Activated CD8-positive, alpha-beta T cell treated with anti-CD3 and anti-CD28 coated beads, Interleukin-2, amount 10 ng/mL, durations not matched to agents 7 days and 5 days (primary cell): ENCODE results near the gene NOS3. TPM values are rescaled to one million over a fixed set of nuclear protein-coding genes. Genes with fewer than 3 reads are reported as not detected.

Experiments
- ATAC-seq: fragments of 150-1000 bp; cut with Tn5 transposase; one replicate; pipeline ENCODE4 v1.10.0; 2021; ENCODE audit warnings: moderate library complexity
- CTCF ChIA-PET: fragments of 350-600 bp; sonication (Branson Sonifier 250); formaldehyde crosslinking; loops from one replicate; lab custom pipeline; 2021; ENCODE audit warnings: antibody characterized with exemption; lab: Charles Lee
- POLR2A ChIA-PET: fragments of 350-600 bp; sonication (Branson Sonifier 250); formaldehyde crosslinking; loops from one replicate; lab custom pipeline; 2021; ENCODE audit warnings: antibody characterized with exemption; lab: Charles Lee
- DNase-seq: peaks from one replicate; pipeline ENCODE4 v3.0.0-alpha.2; 2020
- H3K27ac Mint-ChIP-seq: one replicate; pipeline ENCODE4 v1.8.0; 2021; ENCODE audit warnings: mild to moderate bottlenecking, mixed read lengths
- H3K27me3 Mint-ChIP-seq: one replicate; pipeline ENCODE4 v1.8.0; 2021; ENCODE audit warnings: low read depth, mixed read lengths
- H3K36me3 Mint-ChIP-seq: one replicate; pipeline ENCODE4 v1.8.0; 2021; ENCODE audit warnings: low read depth, mixed read lengths
- H3K4me1 Mint-ChIP-seq: one replicate; pipeline ENCODE4 v1.8.0; 2021; ENCODE audit warnings: low read depth, mixed read lengths
- H3K4me3 Mint-ChIP-seq: one replicate; pipeline ENCODE4 v1.8.0; 2021; ENCODE audit warnings: mild to moderate bottlenecking, mixed read lengths
- H3K9me3 Mint-ChIP-seq: one replicate; pipeline ENCODE4 v1.8.0; 2022; ENCODE audit warnings: mixed read lengths; ENCODE audit not compliant: insufficient read depth
- total RNA-seq, 2 experiments: library from RNA; stranded (reverse); gene quantifications; one replicate each; pipeline ENCODE4 v1.2.3, GENCODE V29; 2021

Gene NOS3
- total RNA-seq, 2 experiments from 2014 or later: 12.2 to 13.8 TPM

DNA sequence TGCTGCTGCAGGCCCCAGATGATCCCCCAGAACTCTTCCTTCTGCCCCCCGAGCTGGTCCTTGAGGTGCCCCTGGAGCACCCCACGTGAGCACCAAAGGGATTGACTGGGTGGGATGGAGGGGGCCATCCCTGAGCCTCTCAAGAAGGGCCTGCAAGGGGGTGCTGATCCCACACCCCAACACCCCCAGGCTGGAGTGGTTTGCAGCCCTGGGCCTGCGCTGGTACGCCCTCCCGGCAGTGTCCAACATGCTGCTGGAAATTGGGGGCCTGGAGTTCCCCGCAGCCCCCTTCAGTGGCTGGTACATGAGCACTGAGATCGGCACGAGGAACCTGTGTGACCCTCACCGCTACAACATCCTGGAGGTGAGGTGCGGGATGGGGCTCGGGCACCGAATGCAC is 8.2 kb downstream of the NOS3 start:
- Mint-ChIP-seq H3K9me3 (no peaks in the 10 kb centered on the region), H3K4me3 (no peak overlapping the region), H3K27me3 (peaks cover 4% of the 10 kb centered on the region), H3K36me3 (no peaks in the 10 kb centered on the region), H3K4me1 (peaks cover 34% of the 10 kb centered on the region), H3K27ac (no peak overlapping the region)
- CTCF ChIA-PET: no interaction called here
- no peak for ATAC-seq
- DNase-seq: no peak
- POLR2A ChIA-PET: no interaction called here

DNA sequence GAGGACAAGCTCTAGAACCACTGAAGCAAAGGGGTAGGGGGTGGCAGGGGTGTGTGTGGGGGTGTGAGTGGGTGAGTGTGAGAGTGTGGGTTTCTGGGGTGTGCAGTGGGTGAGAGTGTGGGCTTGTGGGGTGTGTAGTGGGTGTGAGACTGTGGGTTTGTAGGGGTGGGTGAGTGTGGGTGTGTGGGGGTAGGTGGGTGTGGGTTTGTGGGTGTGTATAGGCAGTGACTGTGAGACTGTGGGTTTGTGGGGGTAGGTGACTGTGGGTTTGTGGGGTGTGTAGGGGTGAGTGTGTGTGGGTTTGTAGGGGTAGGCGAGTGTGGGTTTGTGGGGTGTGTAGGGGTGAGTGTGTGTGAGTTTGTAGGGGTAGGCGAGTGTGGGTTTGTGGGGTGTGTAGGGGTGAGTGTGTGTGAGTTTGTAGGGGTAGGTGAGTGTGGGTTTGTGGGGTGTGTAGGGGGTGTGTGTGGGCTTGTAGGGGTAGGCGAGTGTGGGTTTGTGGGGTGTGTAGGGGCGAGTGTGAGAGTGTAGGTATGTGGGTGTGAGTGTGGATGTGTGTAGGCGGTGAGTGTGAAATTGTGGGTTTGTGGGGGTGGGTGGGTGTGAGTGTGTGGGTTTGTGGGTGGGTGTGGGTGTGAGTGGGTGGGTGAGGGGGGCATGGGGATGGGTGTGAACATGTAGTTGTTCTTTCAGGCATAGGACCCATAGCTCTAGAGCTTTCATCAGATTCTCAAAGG is 8.8 kb downstream of the NOS3 start:
- Mint-ChIP-seq H3K4me3 (no peak overlapping the region), H3K9me3 (no peaks in the 10 kb centered on the region), H3K27ac (no peak overlapping the region), H3K27me3 (peaks cover 4% of the 10 kb centered on the region), H3K4me1 (peaks cover 28% of the 10 kb centered on the region), H3K36me3 (no peaks in the 10 kb centered on the region)
- no peak for ATAC-seq
- POLR2A ChIA-PET: no interaction called here
- no peak for DNase-seq
- CTCF ChIA-PET: no interaction called here

DNA sequence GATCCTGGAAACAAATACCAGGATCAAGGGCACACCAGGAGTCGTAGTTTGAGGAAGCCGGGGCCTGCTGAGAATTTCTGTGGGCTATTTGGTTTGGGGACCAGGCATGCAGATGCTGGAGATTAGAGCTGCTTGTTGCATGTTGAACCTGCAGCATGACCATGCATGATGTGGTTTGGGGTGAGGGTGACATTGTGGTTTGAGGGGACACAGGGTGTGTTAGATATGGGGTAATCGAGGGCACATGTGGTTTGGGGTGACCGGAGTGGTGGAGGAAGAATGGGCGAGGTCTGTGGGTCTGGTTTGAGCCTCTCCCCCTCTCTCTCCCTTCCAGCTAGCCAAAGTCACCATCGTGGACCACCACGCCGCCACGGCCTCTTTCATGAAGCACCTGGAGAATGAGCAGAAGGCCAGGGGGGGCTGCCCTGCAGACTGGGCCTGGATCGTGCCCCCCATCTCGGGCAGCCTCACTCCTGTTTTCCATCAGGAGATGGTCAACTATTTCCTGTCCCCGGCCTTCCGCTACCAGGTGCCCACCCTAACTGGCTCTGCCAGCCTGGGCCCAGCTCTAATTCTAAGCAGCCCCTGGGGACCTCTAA is 10.2 kb downstream of the NOS3 start:
- Mint-ChIP-seq H3K27me3 (peaks cover 4% of the 10 kb centered on the region), H3K36me3 (no peaks in the 10 kb centered on the region), H3K4me3 (no peak overlapping the region), H3K27ac (no peak overlapping the region), H3K9me3 (no peaks in the 10 kb centered on the region), H3K4me1 (peaks cover 23% of the 10 kb centered on the region)
- ChIA-PET POLR2A (interaction anchor here (0.6 kb wide), 1 partner anchor 66 kb away, joined by 3 read pairs; no protein-coding TSS in a partner anchor), CTCF (interaction anchor here (1.5 kb wide), 1 partner anchor 10 kb away, joined by 3 read pairs; no protein-coding TSS in a partner anchor)
- DNase-seq: no peak
- ATAC-seq: no peak

DNA sequence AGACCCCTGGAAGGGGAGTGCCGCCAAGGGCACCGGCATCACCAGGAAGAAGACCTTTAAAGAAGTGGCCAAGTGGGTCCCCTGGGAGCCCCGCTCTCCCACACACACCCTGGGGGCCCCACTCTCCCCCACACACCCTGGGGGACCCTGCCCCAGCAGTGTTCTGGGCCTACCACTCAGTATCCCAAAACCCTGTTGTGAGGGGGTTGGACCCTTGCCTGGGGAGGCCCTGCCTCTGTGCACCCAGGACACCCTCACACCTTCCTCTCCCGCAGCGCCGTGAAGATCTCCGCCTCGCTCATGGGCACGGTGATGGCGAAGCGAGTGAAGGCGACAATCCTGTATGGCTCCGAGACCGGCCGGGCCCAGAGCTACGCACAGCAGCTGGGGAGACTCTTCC is 10.7 kb downstream of the NOS3 start:
- POLR2A ChIA-PET: no interaction called here
- H3K9me3 Mint-ChIP-seq: no peaks in the 10 kb centered on the region
- peaks cover 22% of the 10 kb centered on the region for H3K4me1 Mint-ChIP-seq
- peaks cover 4% of the 10 kb centered on the region for H3K27me3 Mint-ChIP-seq
- H3K36me3 Mint-ChIP-seq: no peaks in the 10 kb centered on the region
- ATAC-seq (no peak), DNase-seq (no peak)
- no peak overlapping the region for H3K4me3 Mint-ChIP-seq
- CTCF ChIA-PET: interaction anchor here (1.5 kb wide), 1 partner anchor 9 kb away, joined by 3 read pairs; no protein-coding TSS in a partner anchor
- H3K27ac Mint-ChIP-seq: no peak overlapping the region

DNA sequence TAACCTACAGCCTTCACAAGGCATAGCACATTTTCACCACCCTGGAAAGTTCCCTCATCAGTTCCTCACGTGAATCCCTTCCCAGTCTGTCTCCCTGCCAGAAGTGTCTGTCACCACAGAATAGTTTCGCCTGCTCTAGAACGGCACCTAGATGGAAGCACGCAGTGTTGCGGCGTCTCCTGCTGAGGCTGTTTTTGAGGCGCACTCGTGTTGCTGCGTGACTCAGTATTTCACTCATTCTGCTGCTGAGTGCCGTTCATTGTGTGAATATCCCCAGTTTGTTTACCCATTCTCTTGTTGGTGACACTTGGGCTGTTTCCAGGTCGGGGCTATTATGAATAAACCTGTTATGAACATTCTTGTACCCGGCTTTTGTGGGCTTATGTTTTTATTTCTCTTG is 12.8 kb downstream of the NOS3 start:
- no peaks in the 10 kb centered on the region for H3K9me3 Mint-ChIP-seq
- DNase-seq (no peak), ATAC-seq (no peak)
- no peak overlapping the region for H3K4me3 Mint-ChIP-seq
- no peaks in the 10 kb centered on the region for H3K36me3 Mint-ChIP-seq
- ChIA-PET POLR2A (no interaction called here), CTCF (interaction anchor here (0.7 to 2.9 kb wide), 3 partner anchors 9 to 41 kb away, joined by 3 to 8 read pairs (median 4); no protein-coding TSS in a partner anchor)
- no peak overlapping the region for H3K27ac Mint-ChIP-seq
- no peaks in the 10 kb centered on the region for H3K27me3 Mint-ChIP-seq
- peaks cover 25% of the 10 kb centered on the region for H3K4me1 Mint-ChIP-seq

DNA sequence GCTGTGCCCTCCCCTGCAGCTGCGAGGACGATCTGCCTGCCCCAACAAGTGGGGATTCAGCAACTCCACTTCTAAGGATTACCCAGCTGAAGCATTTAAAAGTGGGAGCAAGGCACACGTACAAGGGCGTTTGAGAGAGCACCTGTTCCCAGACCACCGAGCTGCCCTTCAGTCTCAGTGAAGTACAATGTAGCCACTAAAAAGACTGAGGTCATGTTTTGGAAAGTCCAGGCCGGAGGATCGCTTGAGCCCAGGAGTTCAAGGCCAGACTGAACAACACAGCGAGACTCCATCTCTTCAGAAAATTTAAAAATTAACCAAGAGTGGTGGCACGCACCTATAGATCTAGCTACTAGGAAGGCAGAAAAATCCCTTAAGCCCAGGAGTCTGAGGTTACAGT is 14.7 kb downstream of the NOS3 start:
- POLR2A ChIA-PET: no interaction called here
- Mint-ChIP-seq H3K36me3 (no peaks in the 10 kb centered on the region), H3K4me3 (no peak overlapping the region), H3K4me1 (peaks cover 39% of the 10 kb centered on the region), H3K9me3 (no peaks in the 10 kb centered on the region), H3K27ac (no peak overlapping the region), H3K27me3 (no peaks in the 10 kb centered on the region)
- no peak for DNase-seq
- ATAC-seq: no peak
- CTCF ChIA-PET: interaction anchor here (2.9 to 6.4 kb wide), 2 partner anchors 13 to 21 kb away, joined by 8 to 35 read pairs; no protein-coding TSS in a partner anchor

DNA sequence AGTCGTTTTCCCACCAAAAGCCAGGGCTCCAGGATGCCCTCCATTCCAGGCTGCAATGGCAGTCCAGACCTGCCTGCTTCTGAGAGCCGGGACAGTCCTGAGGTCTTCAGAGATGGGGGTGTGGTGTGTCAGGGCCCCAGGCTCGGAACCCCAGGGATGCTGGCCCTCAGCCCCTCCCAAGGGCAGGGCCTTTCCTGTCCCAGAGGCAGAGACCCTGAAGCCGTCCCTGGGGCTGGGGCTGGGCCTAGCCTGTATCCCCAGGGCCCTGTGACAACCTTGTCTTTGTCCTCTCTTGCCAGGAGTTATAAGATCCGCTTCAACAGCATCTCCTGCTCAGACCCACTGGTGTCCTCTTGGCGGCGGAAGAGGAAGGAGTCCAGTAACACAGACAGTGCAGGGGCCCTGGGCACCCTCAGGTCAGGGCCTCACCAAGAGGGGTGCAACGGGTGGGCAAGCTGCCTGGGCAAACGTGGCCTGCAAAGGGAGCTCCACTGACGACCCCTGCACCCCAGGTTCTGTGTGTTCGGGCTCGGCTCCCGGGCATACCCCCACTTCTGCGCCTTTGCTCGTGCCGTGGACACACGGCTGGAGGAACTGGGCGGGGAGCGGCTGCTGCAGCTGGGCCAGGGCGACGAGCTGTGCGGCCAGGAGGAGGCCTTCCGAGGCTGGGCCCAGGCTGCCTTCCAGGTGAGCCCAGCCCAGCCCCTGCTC is 15.9 kb downstream of the NOS3 start:
- CTCF ChIA-PET: interaction anchor here (1.5 to 6.4 kb wide), 7 partner anchors 11 to 109 kb away, joined by 3 to 50 read pairs (median 13); partner anchors contain the start of gene ABCB8

DNA sequence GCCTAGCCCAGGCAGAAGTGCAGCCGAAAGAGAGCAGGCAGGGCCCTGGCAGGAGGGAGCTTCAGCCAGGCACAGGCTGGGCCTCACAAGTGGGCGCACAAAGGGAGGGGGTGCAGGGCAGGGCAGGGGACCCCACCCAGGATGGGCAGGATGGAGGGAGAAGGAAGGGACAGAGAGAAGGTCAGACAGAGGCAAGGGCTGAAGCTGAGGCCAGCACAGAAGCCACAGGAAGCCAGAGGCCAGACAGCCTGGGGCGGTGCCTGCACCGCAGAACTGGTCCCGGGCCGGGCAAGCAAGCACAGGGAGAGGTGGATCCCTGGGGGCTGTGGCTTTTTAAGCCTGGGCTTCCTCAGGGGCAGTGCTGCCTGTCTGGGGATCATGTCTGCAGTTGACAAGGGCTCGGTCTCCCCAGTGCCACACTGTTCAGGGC is 16.7 kb downstream of the NOS3 start:
- peaks cover 51% of the 10 kb centered on the region for H3K4me1 Mint-ChIP-seq
- DNase-seq (no peak), ATAC-seq (no peak)
- H3K36me3 Mint-ChIP-seq: no peaks in the 10 kb centered on the region
- POLR2A ChIA-PET: interaction anchor here (1.0 to 1.2 kb wide), 2 partner anchors 13 to 21 kb away, joined by 3 read pairs; partner anchors contain the start of gene ABCB8
- H3K9me3 Mint-ChIP-seq: no peaks in the 10 kb centered on the region
- CTCF ChIA-PET: interaction anchor here (1.0 to 6.4 kb wide), 11 partner anchors 11 to 237 kb away, joined by 3 to 50 read pairs (median 8); partner anchors contain the start of gene ABCB8
- H3K4me3 Mint-ChIP-seq: peak overlapping the region; percentile 76
- no peaks in the 10 kb centered on the region for H3K27me3 Mint-ChIP-seq
- peak overlapping the region; percentile 83 for H3K27ac Mint-ChIP-seq

More for the DNA sequence above, 15.9 kb downstream of the NOS3 start:
- Mint-ChIP-seq H3K4me1 (peaks cover 44% of the 10 kb centered on the region), H3K27me3 (no peaks in the 10 kb centered on the region), H3K27ac (no peak overlapping the region), H3K4me3 (no peak overlapping the region), H3K36me3 (no peaks in the 10 kb centered on the region), H3K9me3 (no peaks in the 10 kb centered on the region)
- no peak for ATAC-seq
- POLR2A ChIA-PET: no interaction called here
- no peak for DNase-seq

DNA sequence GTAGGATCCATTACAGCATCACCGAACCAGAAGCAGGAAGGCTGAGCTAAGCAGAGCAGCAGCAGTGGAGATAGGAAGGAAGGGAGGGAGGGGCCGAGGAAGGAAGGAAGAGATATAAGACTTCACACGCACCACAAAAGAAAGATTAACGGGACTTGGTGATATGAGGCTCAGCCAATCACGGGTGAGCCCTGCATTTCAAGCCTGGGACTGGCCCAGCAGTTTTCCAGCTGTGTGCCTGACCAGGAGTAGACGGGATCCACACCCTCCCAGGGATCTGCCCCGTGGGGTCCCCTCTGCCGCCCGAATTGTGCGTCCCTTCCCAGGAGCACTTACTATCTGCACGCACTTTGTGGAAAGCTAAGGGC is 17.3 kb downstream of the NOS3 start:
- peak; percentile 61 for DNase-seq
- H3K27ac Mint-ChIP-seq: peak overlapping the region; percentile 83

DNA sequence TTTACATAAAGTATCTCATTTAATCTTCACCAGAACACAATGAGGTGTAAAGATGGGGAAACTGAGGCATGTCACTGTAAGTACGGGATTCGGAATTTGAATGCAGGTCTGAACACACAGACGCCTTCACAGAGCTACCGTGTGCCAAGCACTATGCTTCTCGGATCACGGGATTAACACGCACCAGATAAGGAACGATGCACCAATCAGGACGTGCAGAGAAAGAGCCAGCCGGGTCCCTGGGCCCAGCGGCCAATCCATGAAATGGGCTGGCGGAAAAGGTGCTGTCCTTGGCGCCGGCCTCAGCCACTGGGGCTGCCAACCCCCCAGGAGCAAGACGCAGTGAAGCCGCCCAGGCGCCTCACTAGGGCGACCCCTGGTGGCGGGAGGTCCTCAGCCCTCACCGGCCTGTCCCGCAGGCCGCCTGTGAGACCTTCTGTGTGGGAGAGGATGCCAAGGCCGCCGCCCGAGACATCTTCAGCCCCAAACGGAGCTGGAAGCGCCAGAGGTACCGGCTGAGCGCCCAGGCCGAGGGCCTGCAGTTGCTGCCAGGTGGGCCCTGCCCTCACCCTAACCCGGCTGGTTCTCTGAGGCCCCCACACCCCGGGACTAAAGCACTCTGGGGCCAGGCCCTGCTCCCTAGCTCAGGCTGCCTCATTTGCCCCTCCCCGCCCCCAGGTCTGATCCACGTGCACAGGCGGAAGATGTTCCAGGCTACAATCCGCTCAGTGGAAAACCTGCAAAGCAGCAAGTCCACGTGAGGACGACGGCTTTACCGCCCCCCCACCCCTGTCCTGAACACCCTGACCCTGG is 17.9 kb downstream of the NOS3 start:
- peak; percentile 62 for ATAC-seq
- peak overlapping the region; percentile 83 for H3K27ac Mint-ChIP-seq
- DNase-seq: peak; percentile 83
- no peaks in the 10 kb centered on the region for H3K27me3 Mint-ChIP-seq
- CTCF ChIA-PET: interaction anchor here (0.7 to 6.4 kb wide), 18 partner anchors 9 to 236 kb away, joined by 3 to 50 read pairs (median 6); partner anchors contain the start of genes ABCB8 and TMUB1
- POLR2A ChIA-PET: interaction anchor here (0.8 to 1.5 kb wide), 6 partner anchors 9 to 20 kb away, joined by 3 read pairs; partner anchors contain the start of gene ABCB8
- peak overlapping the region; percentile 76 for H3K4me3 Mint-ChIP-seq
- H3K9me3 Mint-ChIP-seq: no peaks in the 10 kb centered on the region
- H3K36me3 Mint-ChIP-seq: no peaks in the 10 kb centered on the region
- peaks cover 62% of the 10 kb centered on the region for H3K4me1 Mint-ChIP-seq

More for the DNA sequence above, 17.3 kb downstream of the NOS3 start:
- peak; percentile 42 for ATAC-seq
- POLR2A ChIA-PET: interaction anchor here (0.8 to 1.4 kb wide), 5 partner anchors 9 to 20 kb away, joined by 3 read pairs; partner anchors contain the start of gene ABCB8
- Mint-ChIP-seq H3K4me3 (peak overlapping the region; percentile 76), H3K9me3 (no peaks in the 10 kb centered on the region), H3K36me3 (no peaks in the 10 kb centered on the region), H3K27me3 (no peaks in the 10 kb centered on the region), H3K4me1 (peaks cover 58% of the 10 kb centered on the region)
- CTCF ChIA-PET: interaction anchor here (0.7 to 6.4 kb wide), 17 partner anchors 10 to 237 kb away, joined by 3 to 50 read pairs (median 4); partner anchors contain the start of genes ABCB8 and TMUB1
